ENCODE results near the gene CNTNAP5.

- TF ChIP-seq, protein P1, sequence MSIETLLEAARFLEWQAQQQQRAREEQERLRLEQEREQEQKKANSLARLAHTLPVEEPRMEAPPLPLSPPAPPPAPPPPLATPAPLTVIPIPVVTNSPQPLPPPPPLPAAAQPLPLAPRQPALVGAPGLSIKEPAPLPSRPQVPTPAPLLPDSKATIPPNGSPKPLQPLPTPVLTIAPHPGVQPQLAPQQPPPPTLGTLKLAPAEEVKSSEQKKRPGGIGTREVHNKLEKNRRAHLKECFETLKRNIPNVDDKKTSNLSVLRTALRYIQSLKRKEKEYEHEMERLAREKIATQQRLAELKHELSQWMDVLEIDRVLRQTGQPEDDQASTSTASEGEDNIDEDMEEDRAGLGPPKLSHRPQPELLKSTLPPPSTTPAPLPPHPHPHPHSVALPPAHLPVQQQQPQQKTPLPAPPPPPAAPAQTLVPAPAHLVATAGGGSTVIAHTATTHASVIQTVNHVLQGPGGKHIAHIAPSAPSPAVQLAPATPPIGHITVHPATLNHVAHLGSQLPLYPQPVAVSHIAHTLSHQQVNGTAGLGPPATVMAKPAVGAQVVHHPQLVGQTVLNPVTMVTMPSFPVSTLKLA (conservative IDR thresholded peaks at IDR 0.05): no peak
- TF ChIP-seq SREBF1 (IDR thresholded peaks at IDR 0.05; ENCODE audit: borderline replicate concordance, low read depth, low read length) (no peak), SMAD1 (IDR thresholded peaks at IDR 0.05; ENCODE audit: low read depth, low read length, partially characterized antibody) (no peak), ATF3 (IDR thresholded peaks at IDR 0.05) (no peak), ATF3 (CRISPR knock-in tag; conservative IDR thresholded peaks at IDR 0.05) (no peak), RAD21 (CRISPR knock-in tag; conservative IDR thresholded peaks at IDR 0.05 in 1 of 2, IDR thresholded peaks at IDR 0.05 in 1 of 2) (no peak), MAZ (CRISPR knock-in tag; conservative IDR thresholded peaks at IDR 0.05 in 1 of 2, IDR thresholded peaks at IDR 0.05 in 1 of 2) (no peak), POLR2A (conservative IDR thresholded peaks at IDR 0.05) (no peak), CHD4 (IDR thresholded peaks at IDR 0.05; ENCODE audit: insufficient read depth, insufficient replicate concordance, low read depth, low read length, poor library complexity, severe bottlenecking) (no peak), ATF7 (IDR thresholded peaks at IDR 0.05) (no peak), TCF7L2 (IDR thresholded peaks at IDR 0.05; ENCODE audit: low read depth, low read length) (no peak), TAF1 (IDR thresholded peaks at IDR 0.05; ENCODE audit: control insufficient read depth, extremely low read depth, insufficient read depth, low read length, severe bottlenecking) (no peak), CTCF (IDR thresholded peaks at IDR 0.05 in 2 of 3, conservative IDR thresholded peaks at IDR 0.05 in 1 of 3; ENCODE audit: insufficient read depth in 2 of 3, low read depth in 1 of 3, low read length in 3 of 3) (no peak)
- TF ChIP-seq, protein P2, sequence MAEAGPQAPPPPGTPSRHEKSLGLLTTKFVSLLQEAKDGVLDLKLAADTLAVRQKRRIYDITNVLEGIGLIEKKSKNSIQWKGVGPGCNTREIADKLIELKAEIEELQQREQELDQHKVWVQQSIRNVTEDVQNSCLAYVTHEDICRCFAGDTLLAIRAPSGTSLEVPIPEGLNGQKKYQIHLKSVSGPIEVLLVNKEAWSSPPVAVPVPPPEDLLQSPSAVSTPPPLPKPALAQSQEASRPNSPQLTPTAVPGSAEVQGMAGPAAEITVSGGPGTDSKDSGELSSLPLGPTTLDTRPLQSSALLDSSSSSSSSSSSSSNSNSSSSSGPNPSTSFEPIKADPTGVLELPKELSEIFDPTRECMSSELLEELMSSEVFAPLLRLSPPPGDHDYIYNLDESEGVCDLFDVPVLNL (CRISPR knock-in tag; IDR thresholded peaks at IDR 0.05; ENCODE audit: low read depth): no peak
Measured at GRCh38 chr2:124050833-124051497, 25.9 kb downstream of the CNTNAP5 start.

Measured in K562 (cell line).